ENCODE measurements around the gene EFNA5.
"Not testable (repeated sequence)": the region's sequence is repeated elsewhere in the genome, so short reads cannot be mapped to it uniquely, and the experiment has no call there.

The EFNA5 gene

DNA sequence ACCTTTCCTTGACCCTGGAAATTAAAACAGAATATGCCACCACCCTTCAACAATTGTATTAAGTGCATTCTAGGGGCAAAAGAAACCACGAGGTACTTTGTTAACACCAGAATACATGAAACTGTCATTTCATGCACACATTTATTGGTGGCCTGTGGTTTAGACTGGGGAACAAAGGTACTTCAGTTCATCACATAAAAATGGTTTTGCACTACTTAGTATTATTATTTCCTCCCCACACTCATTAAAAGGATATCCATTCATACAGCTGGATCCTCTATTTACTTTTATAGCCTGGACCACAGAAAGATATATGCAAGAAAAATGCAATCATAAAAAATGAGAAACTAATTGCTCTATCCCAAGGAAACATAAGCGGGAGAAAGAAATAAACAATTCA is 230.9 kb downstream of the EFNA5 start:
- Histone ChIP-seq H3K9ac (ENCODE audit: low read depth, low read length) (no peak overlapping the region), H3K9me3 (ENCODE audit: control insufficient read depth, insufficient read depth, low read length) (0 out of 2 replicates have a peak, but pooled peaks cover 4% of the 10 kb centered on the region), H3K4me1 (ENCODE audit: insufficient read depth, low read length) (peaks cover 5% of the 10 kb centered on the region; the same call in 1 of the 2 replicates), H3K36me3 (ENCODE audit: insufficient read depth, low read length) (no peaks in the 10 kb centered on the region)

DNA sequence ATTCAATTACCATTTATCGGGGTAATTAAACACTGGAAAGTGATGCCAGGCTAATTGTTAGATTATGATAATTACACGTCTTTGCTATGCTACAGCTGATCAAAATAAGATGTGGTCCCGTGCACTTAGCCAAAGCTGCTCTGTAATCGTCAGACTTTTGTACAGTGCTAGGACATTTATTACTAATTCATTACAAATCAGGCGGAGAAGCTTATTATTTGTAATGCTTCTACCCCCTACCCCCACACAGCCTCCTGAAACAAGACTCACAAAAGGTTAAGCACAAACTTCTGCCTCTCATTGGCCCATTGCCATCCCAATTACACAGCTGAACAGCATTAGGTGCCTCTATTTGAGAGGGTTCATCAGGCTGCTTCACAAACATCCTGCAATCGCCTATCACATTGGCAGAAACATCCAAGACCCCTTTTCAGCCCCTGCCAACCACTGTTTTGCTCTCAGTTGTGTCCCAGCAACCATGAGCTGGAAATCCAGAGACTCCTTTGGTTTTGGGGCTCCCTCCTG is 232.7 kb downstream of the EFNA5 start:
- Histone ChIP-seq H3K36me3 (ENCODE audit: insufficient read depth, low read length) (no peaks in the 10 kb centered on the region), H3K4me1 (ENCODE audit: insufficient read depth, low read length) (no peaks in the 10 kb centered on the region; the same call in 1 of the 2 replicates), H3K9me3 (ENCODE audit: control insufficient read depth, insufficient read depth, low read length) (0 out of 2 replicates have a peak, but pooled peaks cover 4% of the 10 kb centered on the region), H3K9ac (ENCODE audit: low read depth, low read length) (no peak overlapping the region)

DNA sequence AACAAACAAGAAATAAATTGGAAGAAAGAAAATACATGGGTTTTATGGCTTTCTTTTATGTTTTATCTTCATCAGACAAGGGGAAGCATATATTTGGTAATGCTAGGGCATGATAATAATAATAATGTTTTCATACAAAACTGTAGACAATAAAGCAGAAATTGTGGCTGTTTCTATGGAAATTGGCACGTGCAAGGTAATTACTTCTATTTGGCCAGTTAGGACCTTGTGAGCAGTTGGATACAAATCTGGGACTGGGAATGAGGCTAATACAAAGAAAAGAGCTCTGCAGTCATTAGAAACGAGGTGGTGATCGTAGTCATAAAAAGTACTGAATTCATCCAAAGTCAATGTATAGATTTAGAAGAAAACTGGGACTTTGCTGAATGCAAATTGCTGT is 233.6 kb downstream of the EFNA5 start:
- Histone ChIP-seq H3K9ac (ENCODE audit: low read depth, low read length) (no peak overlapping the region), H3K9me3 (ENCODE audit: control insufficient read depth, insufficient read depth, low read length) (0 out of 2 replicates have a peak, but pooled peaks cover 4% of the 10 kb centered on the region), H3K4me1 (ENCODE audit: insufficient read depth, low read length) (peaks cover 4% of the 10 kb centered on the region), H3K36me3 (ENCODE audit: insufficient read depth, low read length) (no peaks in the 10 kb centered on the region)

DNA sequence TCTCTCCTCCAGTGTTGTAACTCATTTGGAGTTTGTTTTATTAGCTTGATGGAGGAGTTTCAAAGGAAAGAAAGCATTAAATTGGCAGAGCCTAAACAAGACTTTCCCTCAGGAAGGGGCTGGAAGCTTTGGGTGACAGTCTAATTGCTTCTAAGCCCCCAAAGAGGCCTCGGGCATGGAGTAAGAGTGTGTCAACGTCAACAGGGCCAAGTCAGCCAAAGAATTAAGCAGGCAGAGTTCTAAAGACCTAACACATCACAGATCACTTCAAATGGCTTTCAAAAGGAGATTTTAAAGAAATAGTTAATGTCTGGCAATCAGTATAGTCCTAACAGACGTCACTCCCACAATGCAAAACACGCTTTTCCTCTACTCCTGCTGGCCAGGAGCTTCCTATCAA is 234.5 kb downstream of the EFNA5 start:
- Histone ChIP-seq H3K9me3 (ENCODE audit: control insufficient read depth, insufficient read depth, low read length) (0 out of 2 replicates have a peak, but pooled peaks cover 4% of the 10 kb centered on the region), H3K9ac (ENCODE audit: low read depth, low read length) (no peak overlapping the region), H3K4me1 (ENCODE audit: insufficient read depth, low read length) (peaks cover 7% of the 10 kb centered on the region), H3K36me3 (ENCODE audit: insufficient read depth, low read length) (no peaks in the 10 kb centered on the region)

DNA sequence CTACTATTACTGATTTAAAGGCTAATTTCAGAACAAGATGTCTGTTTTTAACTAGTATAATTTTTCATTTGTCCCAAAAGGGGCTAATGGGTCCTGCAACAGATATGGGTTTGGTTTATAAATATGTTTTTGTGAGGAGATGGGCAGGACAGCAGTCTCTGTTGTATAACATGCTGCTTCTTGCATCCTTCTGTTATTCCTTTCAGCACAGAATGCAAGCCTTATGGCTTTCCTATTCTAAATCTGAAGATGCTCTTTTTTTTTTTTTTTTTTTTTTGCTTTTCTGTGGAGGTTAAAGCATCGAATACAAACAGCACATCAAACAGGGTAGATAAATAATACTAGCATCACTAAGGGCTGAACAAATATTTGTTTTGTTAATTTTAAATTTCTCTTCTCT is 235.7 kb downstream of the EFNA5 start:
- H3K4me1 ChIP-seq (ENCODE audit: insufficient read depth, low read length) = peaks cover 7% of the 10 kb centered on the region; the same call in 1 of the 2 replicates
- H3K9me3 ChIP-seq (ENCODE audit: control insufficient read depth, insufficient read depth, low read length) = 0 out of 2 replicates have a peak, but pooled peaks cover 4% of the 10 kb centered on the region
- H3K36me3 ChIP-seq (ENCODE audit: insufficient read depth, low read length) = no peaks in the 10 kb centered on the region
- no peak overlapping the region for H3K9ac ChIP-seq (ENCODE audit: low read depth, low read length)

DNA sequence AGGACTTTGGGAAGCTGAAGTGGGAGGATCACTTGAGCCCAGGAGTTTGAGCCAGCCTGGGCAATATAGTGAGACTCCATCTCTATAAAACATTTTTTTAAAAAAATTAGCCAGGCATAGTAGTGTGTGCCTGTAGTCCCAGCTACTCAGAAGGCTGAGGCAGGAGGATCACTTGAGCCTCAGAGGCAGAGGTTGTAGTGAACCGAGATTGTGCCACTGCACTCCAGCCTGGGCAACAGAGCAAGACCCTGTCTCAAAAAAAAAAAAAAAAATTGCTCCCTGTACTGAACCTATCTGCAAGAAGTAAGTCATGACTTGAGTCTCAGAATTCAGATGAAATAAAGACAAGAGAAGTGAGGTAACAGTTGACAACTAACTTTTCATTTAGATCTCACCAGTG is 237.1 kb downstream of the EFNA5 start:
- H3K9me3 ChIP-seq (ENCODE audit: control insufficient read depth, insufficient read depth, low read length); H3K36me3 ChIP-seq (ENCODE audit: insufficient read depth, low read length); H3K4me1 ChIP-seq (ENCODE audit: insufficient read depth, low read length); H3K9ac ChIP-seq (ENCODE audit: low read depth, low read length): not testable (repeated sequence)

DNA sequence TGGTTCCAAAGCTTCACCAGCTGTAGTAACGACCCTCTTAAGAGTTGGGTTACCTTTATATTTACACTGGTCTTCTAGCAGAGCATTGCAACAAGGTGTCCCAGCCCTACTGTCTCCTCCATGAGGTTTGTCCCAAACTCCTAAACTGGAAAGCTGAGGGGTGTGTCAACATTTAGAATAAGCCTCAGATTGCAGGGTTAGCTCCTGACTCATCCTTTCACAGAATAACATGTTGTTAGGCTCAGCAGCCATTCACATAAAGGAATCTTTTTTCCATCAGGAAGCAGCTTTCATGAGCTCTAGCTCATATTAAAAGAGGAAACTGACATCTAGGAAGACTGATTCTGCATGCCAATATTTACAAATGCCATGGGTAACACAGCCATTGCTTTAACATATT is 238.7 kb downstream of the EFNA5 start:
- Histone ChIP-seq H3K9ac (ENCODE audit: low read depth, low read length) (no peak overlapping the region), H3K4me1 (ENCODE audit: insufficient read depth, low read length) (peaks cover 7% of the 10 kb centered on the region; the same call in 1 of the 2 replicates), H3K9me3 (ENCODE audit: control insufficient read depth, insufficient read depth, low read length) (no peaks in the 10 kb centered on the region), H3K36me3 (ENCODE audit: insufficient read depth, low read length) (no peaks in the 10 kb centered on the region)

DNA sequence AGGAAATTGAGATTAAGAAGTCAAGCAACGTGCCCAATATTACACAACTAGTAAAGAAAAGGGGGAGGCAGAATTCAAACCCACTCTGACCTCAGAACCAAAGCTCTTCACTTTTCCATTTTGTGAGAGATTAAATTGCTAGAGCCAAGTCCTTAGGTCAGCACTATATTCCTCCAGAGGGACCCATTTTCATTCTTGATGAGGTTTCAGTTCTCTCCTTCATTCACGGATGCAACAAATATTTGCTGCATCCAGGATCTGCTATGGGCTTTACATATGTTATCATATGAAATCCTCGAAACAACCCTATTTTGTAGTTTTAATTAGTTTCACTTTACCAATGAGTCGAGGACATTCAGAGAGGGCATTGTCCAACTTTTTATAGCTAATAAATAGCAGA is 239.2 kb downstream of the EFNA5 start:
- peaks cover 7% of the 10 kb centered on the region; the same call in 1 of the 2 replicates for H3K4me1 ChIP-seq (ENCODE audit: insufficient read depth, low read length)
- no peaks in the 10 kb centered on the region for H3K36me3 ChIP-seq (ENCODE audit: insufficient read depth, low read length)
- H3K9me3 ChIP-seq (ENCODE audit: control insufficient read depth, insufficient read depth, low read length) = no peaks in the 10 kb centered on the region
- no peak overlapping the region for H3K9ac ChIP-seq (ENCODE audit: low read depth, low read length)

DNA sequence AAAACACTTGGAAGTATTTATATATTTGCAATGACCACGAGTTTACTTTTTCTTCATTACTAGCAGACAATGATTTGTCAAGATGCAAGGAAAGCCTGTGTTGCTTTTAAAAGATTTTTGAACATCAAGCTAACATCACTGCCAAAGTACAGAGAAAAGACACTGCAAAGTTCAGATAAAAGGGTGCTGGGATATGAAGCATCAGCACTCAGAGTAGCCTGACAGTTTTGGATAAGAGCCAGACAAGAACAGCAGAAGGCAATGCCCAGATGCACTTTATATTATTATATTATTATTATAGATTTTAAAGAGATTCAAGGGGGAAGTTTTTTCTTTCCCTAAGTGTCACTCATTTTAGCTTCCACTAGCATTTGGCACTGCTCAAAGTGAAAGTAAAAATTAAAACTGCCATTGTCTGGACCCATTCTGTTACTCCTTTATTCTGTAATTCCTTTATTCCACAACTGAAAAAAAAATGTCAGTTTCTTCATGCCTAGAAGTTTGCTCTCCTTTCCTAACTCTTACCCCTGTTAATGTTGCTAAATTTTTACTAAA is 240.6 kb downstream of the EFNA5 start:
- Histone ChIP-seq H3K36me3 (ENCODE audit: insufficient read depth, low read length) (0 out of 2 replicates have a peak, but pooled peaks cover 3% of the 10 kb centered on the region), H3K4me1 (ENCODE audit: insufficient read depth, low read length) (peaks cover 7% of the 10 kb centered on the region; the same call in 1 of the 2 replicates), H3K9me3 (ENCODE audit: control insufficient read depth, insufficient read depth, low read length) (no peaks in the 10 kb centered on the region), H3K9ac (ENCODE audit: low read depth, low read length) (no peak overlapping the region)

DNA sequence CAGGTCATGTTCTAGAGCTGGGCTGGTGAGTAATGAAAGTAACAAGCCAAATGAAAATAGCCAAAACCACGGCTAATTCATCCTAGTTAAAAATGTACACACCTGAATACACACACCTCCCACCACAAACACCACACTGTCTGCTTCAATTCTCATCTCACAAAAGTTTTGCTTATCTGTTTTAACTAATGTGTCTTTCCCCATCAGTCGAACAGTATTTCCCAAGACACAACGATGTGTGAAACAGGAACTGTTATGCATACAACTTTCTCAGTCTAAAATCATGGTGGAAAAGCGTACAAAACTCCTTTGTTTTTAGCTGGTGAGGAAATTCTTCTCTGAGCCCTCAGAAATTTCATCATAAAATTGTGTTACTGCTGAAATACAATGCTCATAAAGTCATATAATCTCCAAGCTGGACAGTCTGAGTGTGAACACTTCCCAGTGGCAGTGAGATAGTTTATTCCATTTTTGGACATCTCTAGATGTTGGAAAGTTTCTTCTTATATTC is 242.4 kb downstream of the EFNA5 start:
- Histone ChIP-seq H3K9ac (ENCODE audit: low read depth, low read length) (no peak overlapping the region), H3K4me1 (ENCODE audit: insufficient read depth, low read length) (peaks cover 7% of the 10 kb centered on the region; the same call in 1 of the 2 replicates), H3K9me3 (ENCODE audit: control insufficient read depth, insufficient read depth, low read length) (no peaks in the 10 kb centered on the region), H3K36me3 (ENCODE audit: insufficient read depth, low read length) (0 out of 2 replicates have a peak, but pooled peaks cover 3% of the 10 kb centered on the region)

DNA sequence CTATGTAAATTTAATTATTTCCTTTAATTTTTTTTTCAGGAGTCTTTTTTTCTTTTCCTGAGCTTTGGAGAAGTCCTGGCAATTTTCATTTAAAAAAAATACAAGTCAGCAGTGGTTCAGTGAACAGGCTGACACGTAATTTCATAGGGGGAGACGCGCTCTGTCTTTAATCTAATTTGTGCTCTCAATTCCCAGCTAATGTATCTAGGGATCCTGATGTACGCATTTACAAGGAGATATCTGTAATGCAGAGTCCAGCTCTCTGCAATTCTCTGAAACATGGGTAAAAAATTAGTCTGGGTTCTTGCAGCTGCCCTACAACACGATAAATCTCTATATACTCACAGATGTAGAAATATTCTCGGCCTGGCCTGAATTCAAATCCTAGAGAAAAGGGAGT is 243.9 kb downstream of the EFNA5 start:
- 0 out of 2 replicates have a peak, but pooled peaks cover 3% of the 10 kb centered on the region for H3K36me3 ChIP-seq (ENCODE audit: insufficient read depth, low read length)
- no peaks in the 10 kb centered on the region for H3K9me3 ChIP-seq (ENCODE audit: control insufficient read depth, insufficient read depth, low read length)
- no peak overlapping the region for H3K9ac ChIP-seq (ENCODE audit: low read depth, low read length)
- H3K4me1 ChIP-seq (ENCODE audit: insufficient read depth, low read length) = peaks cover 4% of the 10 kb centered on the region; the same call in 1 of the 2 replicates

DNA sequence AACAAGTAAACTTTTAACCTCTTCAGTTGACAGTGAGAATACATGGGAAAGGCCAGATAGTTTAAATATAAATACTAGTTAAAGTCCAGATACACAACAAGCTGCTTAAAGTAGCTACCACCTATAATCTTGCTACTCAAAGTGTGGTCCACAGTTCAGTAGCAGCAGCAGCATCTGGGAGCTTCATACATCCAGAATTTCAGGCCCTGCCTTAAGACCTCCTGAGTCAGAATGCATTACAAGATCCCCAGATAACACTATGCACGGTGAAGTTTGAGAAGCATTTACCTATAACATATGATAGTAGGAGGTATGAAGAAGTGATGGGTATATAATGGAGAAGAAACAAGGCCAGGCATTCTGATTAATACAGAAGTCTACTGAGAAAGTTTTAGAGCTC is 244.5 kb downstream of the EFNA5 start:
- peaks cover 3% of the 10 kb centered on the region; the same call in 1 of the 2 replicates for H3K4me1 ChIP-seq (ENCODE audit: insufficient read depth, low read length)
- no peak overlapping the region for H3K9ac ChIP-seq (ENCODE audit: low read depth, low read length)
- 0 out of 2 replicates have a peak, but pooled peaks cover 3% of the 10 kb centered on the region for H3K36me3 ChIP-seq (ENCODE audit: insufficient read depth, low read length)
- H3K9me3 ChIP-seq (ENCODE audit: control insufficient read depth, insufficient read depth, low read length) = no peaks in the 10 kb centered on the region

DNA sequence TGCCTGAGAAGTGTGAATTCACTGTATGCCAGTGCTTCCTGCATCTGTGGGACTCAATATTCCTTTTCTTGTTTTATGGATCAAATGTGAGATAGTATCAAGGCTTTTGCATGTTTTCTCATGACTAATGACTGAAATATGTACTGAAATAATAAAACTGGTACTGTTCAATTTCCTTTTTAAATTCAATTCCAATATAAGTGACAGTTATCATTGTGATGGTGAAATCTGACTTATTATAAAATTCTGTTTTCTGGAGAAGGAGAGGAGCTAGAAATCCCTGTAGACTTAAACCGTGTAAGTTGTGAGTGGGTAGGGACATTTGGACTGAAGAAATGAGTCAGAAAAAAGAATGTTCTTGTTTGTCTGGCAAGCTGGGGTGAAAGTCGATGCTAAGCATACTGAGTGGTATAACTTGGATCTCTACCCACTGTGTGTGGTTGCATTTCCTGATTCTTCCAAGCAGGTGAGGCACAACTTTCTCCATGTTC is 245.2 kb downstream of the EFNA5 start:
- 0 out of 2 replicates have a peak, but pooled peaks cover 3% of the 10 kb centered on the region for H3K36me3 ChIP-seq (ENCODE audit: insufficient read depth, low read length)
- H3K9ac ChIP-seq (ENCODE audit: low read depth, low read length) = no peak overlapping the region
- H3K9me3 ChIP-seq (ENCODE audit: control insufficient read depth, insufficient read depth, low read length) = no peaks in the 10 kb centered on the region
- peaks cover 3% of the 10 kb centered on the region; the same call in 1 of the 2 replicates for H3K4me1 ChIP-seq (ENCODE audit: insufficient read depth, low read length)

DNA sequence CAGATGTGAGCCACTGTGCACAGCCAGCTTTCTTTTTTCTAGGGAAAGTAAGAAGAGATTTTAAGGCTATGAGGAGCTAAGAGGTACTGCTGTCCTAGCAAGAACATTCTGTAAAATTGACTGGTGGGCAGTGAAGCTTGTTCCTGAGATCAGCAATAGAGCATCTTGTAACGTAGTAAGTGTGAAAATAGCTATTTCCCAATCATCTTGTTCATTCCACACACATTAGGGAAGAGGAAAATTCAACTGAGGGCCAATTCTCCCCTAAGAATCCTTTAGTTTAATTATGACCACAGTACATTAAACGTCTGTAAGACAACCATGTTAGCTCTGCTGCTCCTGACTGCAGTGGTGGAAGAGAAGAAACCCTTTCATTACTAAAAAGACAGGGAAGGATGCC is 246.2 kb downstream of the EFNA5 start:
- Histone ChIP-seq H3K9me3 (ENCODE audit: control insufficient read depth, insufficient read depth, low read length) (no peaks in the 10 kb centered on the region), H3K36me3 (ENCODE audit: insufficient read depth, low read length) (0 out of 2 replicates have a peak, but pooled peaks cover 3% of the 10 kb centered on the region), H3K9ac (ENCODE audit: low read depth, low read length) (no peak overlapping the region), H3K4me1 (ENCODE audit: insufficient read depth, low read length) (peaks cover 3% of the 10 kb centered on the region; the same call in 1 of the 2 replicates)

DNA sequence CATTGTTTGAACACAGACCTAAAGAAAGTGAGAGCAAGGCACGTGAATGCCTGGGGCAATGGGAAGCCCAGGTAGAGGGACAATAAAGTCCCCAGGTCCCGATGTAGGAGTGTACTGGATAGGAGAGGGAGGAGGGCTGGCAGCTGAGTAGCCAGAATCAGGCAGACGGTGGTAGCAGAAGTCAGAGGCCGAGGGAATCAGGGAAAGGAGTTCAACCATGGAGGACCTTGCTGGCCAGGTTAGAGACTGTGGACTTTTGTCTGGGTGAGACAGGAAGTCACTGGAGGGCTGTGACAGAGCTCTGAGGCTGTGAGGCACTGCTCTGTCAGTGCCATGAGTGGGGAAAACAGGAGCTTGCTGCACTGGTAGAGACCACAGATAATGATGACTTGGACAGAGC is 248.2 kb downstream of the EFNA5 start:
- no peaks in the 10 kb centered on the region for H3K9me3 ChIP-seq (ENCODE audit: control insufficient read depth, insufficient read depth, low read length)
- H3K4me1 ChIP-seq (ENCODE audit: insufficient read depth, low read length) = peaks cover 3% of the 10 kb centered on the region; the same call in 1 of the 2 replicates
- 0 out of 2 replicates have a peak, but pooled peaks cover 3% of the 10 kb centered on the region for H3K36me3 ChIP-seq (ENCODE audit: insufficient read depth, low read length)
- no peak overlapping the region for H3K9ac ChIP-seq (ENCODE audit: low read depth, low read length)
